Measurements from ENCODE around the gene SRP54.
"Not testable (repeated sequence)": the region's sequence is repeated elsewhere in the genome, so short reads cannot be mapped to it uniquely, and the experiment has no call there.

Gene SRP54

GRCh38 chr14:35050652-35051051, 67.9 kb downstream of the SRP54 start:
- Histone ChIP-seq H3K27me3 (replicated peaks; ENCODE audit: control insufficient read depth, insufficient read depth, low read length) (no peaks in the 10 kb centered on the region), H3K4me3 (replicated peaks; ENCODE audit: low read depth, low read length) (no peak overlapping the region), H3K36me3 (ENCODE audit: control insufficient read depth, insufficient read depth, low read length) (no peaks in the 10 kb centered on the region)
- no peak for TF ChIP-seq CTCF (IDR thresholded peaks at IDR 0.05; ENCODE audit: insufficient read depth, low read length, poor library complexity, severe bottlenecking)
- no peak for DNase-seq (ENCODE audit: extremely low read depth, insufficient read length)

DNA sequence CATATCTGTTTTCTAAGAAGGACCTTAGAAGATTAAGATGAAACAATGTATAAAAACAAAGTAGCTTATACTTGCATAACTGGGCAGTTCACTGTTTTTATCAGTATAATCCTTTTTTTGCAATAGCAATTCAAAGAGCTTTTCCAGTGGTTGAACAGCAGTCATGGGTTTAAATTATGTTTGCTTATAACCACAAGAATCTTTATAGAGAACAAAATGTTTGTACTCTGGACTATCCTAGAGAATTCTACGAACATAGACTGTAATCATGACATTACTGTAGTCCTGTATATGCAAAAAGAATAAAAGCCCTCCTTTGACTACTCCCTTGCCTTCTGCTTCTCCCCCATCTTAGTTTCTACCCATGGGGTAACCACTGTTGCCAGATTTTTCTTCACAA, 69.0 kb downstream of the SRP54 start:
- DNase-seq (ENCODE audit: extremely low read depth, insufficient read length) = no peak
- TF ChIP-seq CTCF (IDR thresholded peaks at IDR 0.05; ENCODE audit: insufficient read depth, low read length, poor library complexity, severe bottlenecking) = no peak
- H3K36me3 ChIP-seq (ENCODE audit: control insufficient read depth, insufficient read depth, low read length) = no peaks in the 10 kb centered on the region; the same call in 1 of the 2 replicates
- no peaks in the 10 kb centered on the region for H3K27me3 ChIP-seq (replicated peaks; ENCODE audit: control insufficient read depth, insufficient read depth, low read length)
- no peak overlapping the region for H3K4me3 ChIP-seq (replicated peaks; ENCODE audit: low read depth, low read length)

DNA sequence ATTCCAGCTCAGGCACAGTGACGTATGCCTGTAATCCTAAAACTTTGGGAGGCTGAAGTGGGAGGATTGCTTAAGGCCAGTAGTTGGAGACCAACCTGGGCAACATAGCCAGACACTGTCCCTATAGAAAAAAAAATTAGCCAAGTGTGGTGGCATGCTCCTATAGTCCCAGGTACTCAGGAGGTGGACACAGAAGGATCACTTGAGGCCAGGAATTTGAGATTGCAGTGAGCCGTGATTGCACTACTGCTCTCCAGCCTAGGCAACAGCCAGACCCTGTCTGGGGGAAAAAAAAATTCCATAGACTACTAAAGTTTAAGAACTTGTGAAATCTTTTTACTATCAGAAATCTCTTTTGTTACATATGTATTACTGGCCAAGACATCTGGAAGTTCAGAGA, 69.8 kb downstream of the SRP54 start:
- TF ChIP-seq CTCF (IDR thresholded peaks at IDR 0.05; ENCODE audit: insufficient read depth, low read length, poor library complexity, severe bottlenecking) = no peak
- no peaks in the 10 kb centered on the region; the same call in 1 of the 2 replicates for H3K36me3 ChIP-seq (ENCODE audit: control insufficient read depth, insufficient read depth, low read length)

GRCh38 chr14:35061113-35061791, 78.5 kb downstream of the SRP54 start:
- not testable (repeated sequence) for H3K27me3 ChIP-seq (replicated peaks; ENCODE audit: control insufficient read depth, insufficient read depth, low read length); H3K4me3 ChIP-seq (replicated peaks; ENCODE audit: low read depth, low read length); DNase-seq (ENCODE audit: extremely low read depth, insufficient read length); H3K36me3 ChIP-seq (ENCODE audit: control insufficient read depth, insufficient read depth, low read length)

More for the DNA sequence above, 69.8 kb downstream of the SRP54 start:
- no peak for DNase-seq (ENCODE audit: extremely low read depth, insufficient read length)
- Histone ChIP-seq H3K4me3 (replicated peaks; ENCODE audit: low read depth, low read length) (no peak overlapping the region), H3K27me3 (replicated peaks; ENCODE audit: control insufficient read depth, insufficient read depth, low read length) (no peaks in the 10 kb centered on the region)

DNA sequence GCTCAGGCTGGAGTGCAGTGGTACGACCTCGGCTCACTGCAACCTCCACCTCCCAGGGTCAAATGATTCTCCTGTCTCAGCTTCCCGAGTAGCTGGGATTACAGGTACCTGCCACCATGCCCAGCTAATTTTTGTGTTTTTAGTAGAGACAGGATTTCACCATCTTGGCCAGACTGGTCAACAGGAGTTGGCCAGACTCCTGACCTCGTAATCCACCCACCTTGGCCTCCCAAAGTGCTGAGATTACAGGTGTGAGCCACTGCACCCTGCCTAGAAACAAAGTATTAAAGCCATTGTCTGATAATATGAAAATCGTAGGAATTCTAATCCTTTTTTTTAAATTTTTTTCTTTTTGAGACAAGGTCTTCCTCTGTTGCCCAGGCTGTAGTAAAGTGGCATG, 82.9 kb downstream of the SRP54 start:
- H3K27me3 ChIP-seq (replicated peaks; ENCODE audit: control insufficient read depth, insufficient read depth, low read length); H3K4me3 ChIP-seq (replicated peaks; ENCODE audit: low read depth, low read length); DNase-seq (ENCODE audit: extremely low read depth, insufficient read length); H3K36me3 ChIP-seq (ENCODE audit: control insufficient read depth, insufficient read depth, low read length): not testable (repeated sequence)

DNA sequence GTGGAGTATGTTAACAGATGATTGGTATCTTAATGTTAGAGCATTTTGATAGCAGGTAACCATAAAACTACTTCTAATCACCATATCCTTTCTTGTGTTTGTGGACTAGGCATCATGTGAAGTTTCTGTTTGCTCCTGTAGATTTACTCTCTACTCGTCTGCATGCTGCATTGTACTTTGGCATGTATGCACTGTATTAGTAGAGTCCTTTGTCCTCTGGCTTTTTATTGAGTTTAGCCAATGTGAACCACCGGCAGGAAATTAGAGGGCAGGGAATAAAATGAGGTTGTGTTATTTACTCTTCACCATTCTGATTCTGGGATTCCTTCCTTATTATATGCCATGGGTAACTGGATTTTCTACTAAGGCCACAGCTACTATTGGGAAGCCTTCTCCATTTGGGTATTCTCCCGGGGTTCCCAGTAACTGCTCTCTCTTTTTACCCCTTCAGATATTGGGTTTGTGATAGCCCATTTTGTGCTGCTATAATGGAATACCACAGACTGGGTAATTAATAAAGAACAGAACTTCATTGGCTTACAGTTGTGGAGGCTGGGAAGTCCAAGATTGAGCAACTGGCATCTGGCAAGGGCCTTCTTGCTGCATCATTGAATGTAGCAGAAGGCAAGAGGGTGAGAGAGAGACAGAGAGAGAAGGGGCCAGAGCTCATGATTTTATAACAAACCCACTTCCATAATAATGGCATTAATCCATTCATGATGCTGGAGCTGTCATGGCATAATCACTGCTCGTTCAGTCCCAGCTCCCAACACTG, 85.6 kb downstream of the SRP54 start:
- Histone ChIP-seq H3K36me3 (ENCODE audit: control insufficient read depth, insufficient read depth, low read length) (peaks cover 2% of the 10 kb centered on the region; the same call in 1 of the 2 replicates), H3K4me3 (replicated peaks; ENCODE audit: low read depth, low read length) (no peak overlapping the region)

More for the DNA sequence above, 85.6 kb downstream of the SRP54 start:
- H3K27me3 ChIP-seq (replicated peaks; ENCODE audit: control insufficient read depth, insufficient read depth, low read length) = no peaks in the 10 kb centered on the region
- no peak for DNase-seq (ENCODE audit: extremely low read depth, insufficient read length)
- TF ChIP-seq CTCF (IDR thresholded peaks at IDR 0.05; ENCODE audit: insufficient read depth, low read length, poor library complexity, severe bottlenecking) = no peak
